SJCRH30 (cell line): ENCODE measurements around the gene SPDYE2. TPM values are rescaled to one million over a fixed set of nuclear protein-coding genes. Genes with fewer than 3 reads are reported as not detected.
A peak's percentile ranks its signal among the peaks of the same experiment; 100 is the strongest.
"Not testable (repeated sequence)": the region's sequence is repeated elsewhere in the genome, so short reads cannot be mapped to it uniquely, and the experiment has no call there.

ENCODE experiments used
- DNase-seq, 2 experiments: peaks; one replicate each; pipeline ENCODE4 v3.0.0-alpha.2; 2015 to 2020
- H3K27ac ChIP-seq: fragments of 250-450 bp; sonication (Bioruptor Pico); 2 replicates; pipeline ENCODE4 v1.5.1; 2020; ENCODE audit warnings: mild to moderate bottlenecking, moderate library complexity
- H3K27me3 ChIP-seq: fragments of 250-450 bp; sonication (Bioruptor Pico); 2 replicates; pipeline ENCODE4 v1.5.1; 2020; ENCODE audit warnings: mild to moderate bottlenecking, moderate library complexity
- H3K36me3 ChIP-seq: fragments of 250-450 bp; sonication (Bioruptor Pico); 2 replicates; pipeline ENCODE4 v1.5.1; 2020; ENCODE audit warnings: mild to moderate bottlenecking, moderate library complexity
- H3K4me1 ChIP-seq: fragments of 250-450 bp; sonication (Bioruptor Pico); 2 replicates; pipeline ENCODE4 v1.5.1; 2020; ENCODE audit warnings: mild to moderate bottlenecking, moderate library complexity
- H3K4me3 ChIP-seq: fragments of 250-450 bp; sonication (Bioruptor Pico); 2 replicates; pipeline ENCODE4 v1.5.1; 2020; ENCODE audit warnings: mild to moderate bottlenecking, moderate library complexity
- H3K9me3 ChIP-seq: fragments of 250-450 bp; sonication (Bioruptor Pico); replicated peaks from 2 replicates; pipeline ENCODE4 v1.5.1; 2020; ENCODE audit warnings: mild to moderate bottlenecking, moderate library complexity
- total RNA-seq: library from RNA; depleted of rRNA; stranded (reverse); fragments of >200 nt; shearing (Covaris generic); gene quantifications from 2 replicates; pipeline ENCODE4 v1.2.3, GENCODE V29; 2014

Gene SPDYE2
- total RNA-seq, 1 experiment from 2014 or later, result 0.10 TPM

DNA sequence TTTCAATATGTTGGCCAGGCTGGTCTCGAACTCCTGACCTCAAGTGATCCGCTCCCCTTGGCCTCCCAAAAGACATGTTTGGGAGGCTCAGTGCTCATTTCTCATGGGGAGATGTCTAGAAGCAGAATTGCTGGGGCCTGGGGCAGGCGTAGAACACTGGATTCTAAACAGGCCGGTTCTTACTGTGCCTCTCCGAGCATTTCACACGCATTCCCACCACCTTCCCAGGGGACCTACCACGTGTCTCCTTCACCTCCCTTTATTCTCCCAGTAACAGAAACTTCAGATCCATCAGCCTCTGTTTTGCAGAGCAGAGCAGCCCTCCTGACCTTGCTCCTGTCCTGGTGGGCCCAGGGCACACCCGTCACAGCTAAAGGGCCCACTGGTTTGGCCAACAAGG lies 23.8 kb upstream of the SPDYE2 start:
- not testable (repeated sequence) for DNase-seq, H3K27ac ChIP-seq, H3K9me3 ChIP-seq, H3K4me3 ChIP-seq, H3K4me1 ChIP-seq, H3K27me3 ChIP-seq, H3K36me3 ChIP-seq

DNA sequence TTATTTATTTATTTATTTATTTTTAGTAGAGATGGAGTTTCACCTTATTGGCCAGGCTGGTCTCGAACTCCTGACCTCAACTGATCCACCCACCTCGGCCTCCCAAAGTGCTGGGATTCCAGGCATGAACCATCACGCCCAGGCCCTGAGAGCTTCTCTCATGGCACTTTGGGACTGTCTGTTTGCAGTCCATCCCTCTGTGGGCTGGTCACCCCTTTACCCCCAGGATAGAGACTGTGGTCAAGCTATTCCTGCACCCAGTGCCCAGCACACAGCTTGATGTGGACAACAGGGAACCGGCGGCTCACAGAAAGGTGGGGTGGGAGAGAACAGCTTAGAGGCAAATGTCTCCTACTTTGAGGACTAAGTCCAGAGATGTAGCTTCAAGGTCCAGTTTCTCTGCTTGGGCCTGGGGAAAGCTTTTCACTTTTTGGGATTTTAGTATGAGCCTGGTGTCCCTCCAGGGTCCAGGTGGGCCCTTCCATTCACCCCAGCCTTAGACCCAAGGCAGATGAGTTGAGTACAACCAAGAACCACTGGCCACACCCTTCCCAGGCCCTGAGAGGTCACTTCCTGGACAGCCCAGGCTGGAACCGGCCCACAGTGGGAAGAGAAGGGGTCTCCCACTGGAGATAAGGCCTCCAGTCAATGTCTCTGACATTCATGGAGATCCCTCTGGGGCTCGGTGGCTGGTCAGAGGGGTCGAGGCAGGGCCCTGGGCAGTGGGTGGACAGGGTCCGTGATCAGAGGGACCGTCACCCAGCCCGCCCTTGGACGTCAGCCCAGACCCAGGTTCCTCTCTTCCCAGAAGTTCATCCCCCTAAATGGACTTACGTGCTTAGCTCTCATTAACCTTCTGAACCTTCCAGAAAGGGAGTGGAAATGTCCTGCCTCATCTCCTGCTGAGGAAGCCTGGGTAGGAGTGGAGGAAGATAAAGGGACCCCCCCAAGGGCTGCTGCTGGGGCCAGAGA lies 22.9 kb upstream of the SPDYE2 start:
- not testable (repeated sequence) for H3K9me3 ChIP-seq, DNase-seq, H3K27ac ChIP-seq, H3K36me3 ChIP-seq, H3K27me3 ChIP-seq, H3K4me3 ChIP-seq, H3K4me1 ChIP-seq

DNA sequence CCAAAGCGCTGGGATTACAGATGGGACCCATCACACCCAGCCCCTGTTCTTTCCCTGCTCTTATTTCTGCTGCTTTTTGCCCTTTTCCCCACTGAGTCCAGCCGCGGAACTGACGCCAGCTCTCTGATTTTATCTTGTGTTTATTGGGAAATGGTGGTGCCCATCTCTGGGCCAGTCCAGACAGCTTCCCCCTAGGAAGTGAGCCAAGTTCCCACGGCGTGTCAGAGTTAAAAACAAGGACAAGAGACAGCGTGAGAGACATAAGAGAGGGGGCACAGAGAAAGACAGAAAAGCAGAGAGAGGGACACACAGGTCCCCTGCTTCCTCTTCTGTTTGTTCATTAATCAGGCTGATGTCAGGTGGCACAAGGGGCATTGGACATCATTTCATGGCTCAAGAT lies 19.4 kb upstream of the SPDYE2 start:
- not testable (repeated sequence) for H3K4me3 ChIP-seq, H3K27ac ChIP-seq, H3K27me3 ChIP-seq, H3K36me3 ChIP-seq, H3K9me3 ChIP-seq, H3K4me1 ChIP-seq
- peak in 1 of 2 experiments; percentile 3 for DNase-seq

DNA sequence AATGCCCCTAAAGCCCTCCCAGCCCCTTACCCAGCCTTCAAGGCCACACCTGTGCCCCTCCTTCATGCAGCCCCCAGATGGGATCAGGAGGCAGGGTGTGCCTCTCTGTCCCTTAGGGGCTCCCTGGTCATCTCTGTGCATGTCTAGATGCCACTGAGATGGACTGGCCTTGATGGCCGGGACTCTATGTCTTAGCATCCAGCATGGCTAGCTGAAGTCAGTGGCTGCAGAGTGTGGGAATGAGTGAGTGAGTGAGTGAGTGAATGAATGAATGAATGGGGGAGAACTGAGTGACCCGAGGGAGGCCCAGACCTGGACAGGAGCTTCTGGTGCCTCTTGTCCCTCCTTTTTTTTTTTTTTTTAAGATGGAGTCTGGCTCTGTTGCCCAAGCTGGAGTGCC lies 18.9 kb upstream of the SPDYE2 start:
- H3K27me3 ChIP-seq, DNase-seq, H3K36me3 ChIP-seq, H3K27ac ChIP-seq, H3K4me1 ChIP-seq, H3K4me3 ChIP-seq, H3K9me3 ChIP-seq: not testable (repeated sequence)

DNA sequence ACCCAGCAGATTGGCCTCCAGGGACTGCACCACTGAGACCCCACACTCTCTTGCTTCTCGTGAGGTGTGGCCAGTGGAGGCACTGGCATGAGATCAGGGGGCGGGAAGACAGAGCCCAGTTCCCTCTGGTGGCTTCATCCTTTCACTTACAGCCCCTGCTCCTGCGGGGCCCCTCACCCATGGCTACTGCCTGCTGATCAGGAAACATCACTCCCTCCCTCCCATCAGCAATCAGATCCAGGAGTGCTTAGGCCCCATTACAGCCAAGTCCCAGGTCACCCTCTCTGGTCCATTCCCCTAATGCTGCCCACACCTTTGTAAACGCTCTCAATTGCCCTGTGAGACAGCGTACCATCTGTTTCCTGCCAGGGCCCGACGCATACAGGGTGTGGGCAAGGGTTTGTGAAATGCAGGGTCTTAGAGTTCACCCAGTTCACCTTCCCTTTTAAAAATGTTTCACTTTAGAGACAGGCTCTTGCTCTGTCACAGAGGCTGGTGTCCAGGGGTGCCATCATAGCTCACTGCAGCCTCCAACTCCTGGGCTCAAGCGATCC lies 15.9 kb upstream of the SPDYE2 start:
- H3K4me1 ChIP-seq, H3K27me3 ChIP-seq, H3K4me3 ChIP-seq, H3K36me3 ChIP-seq, H3K27ac ChIP-seq, H3K9me3 ChIP-seq: not testable (repeated sequence)
- DNase-seq, result peak; percentile 0 to 2

DNA sequence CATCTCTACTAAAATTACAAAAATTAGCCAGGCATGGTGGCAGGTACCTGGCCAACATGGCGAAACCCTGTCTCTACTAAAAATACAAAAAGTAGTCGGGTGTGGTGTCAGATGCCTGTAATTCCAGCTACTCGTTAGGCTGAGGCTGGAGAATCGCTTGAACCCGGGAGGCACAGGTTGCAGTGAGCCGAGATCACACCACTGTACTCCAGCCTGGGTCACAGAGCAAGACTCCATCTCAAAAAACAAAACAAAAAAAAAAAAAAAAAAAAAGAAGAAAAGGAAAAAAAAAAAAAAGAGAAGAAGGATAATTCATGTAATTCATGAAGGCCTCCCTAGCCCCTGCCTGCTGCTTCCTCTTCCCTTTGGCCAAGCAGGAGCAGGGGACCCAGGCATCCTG lies 10.4 kb upstream of the SPDYE2 start:
- H3K9me3 ChIP-seq, DNase-seq, H3K4me3 ChIP-seq, H3K27me3 ChIP-seq, H3K36me3 ChIP-seq, H3K4me1 ChIP-seq, H3K27ac ChIP-seq: not testable (repeated sequence)

DNA sequence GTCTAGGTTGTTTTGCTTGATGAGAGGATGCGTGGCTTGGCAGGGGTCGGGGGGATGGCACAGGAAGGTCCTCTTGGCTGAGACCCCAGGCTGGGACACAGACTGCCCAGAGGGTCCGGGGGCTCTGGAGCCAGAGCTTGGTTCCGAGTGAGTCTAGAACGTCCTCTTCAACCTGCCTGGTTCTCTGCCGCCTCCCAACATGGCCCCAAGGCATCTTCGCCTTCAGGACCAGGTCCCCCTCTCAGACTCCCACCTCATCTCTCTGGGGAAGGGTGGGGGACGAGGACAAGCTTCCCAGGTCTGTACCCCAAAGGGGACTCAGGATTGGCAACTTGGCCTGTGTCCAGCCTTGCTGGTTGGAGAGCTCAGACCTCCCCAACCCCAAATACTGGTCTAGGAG lies 8.9 kb upstream of the SPDYE2 start:
- not testable (repeated sequence) for H3K27me3 ChIP-seq, H3K27ac ChIP-seq, H3K36me3 ChIP-seq, DNase-seq, H3K4me1 ChIP-seq, H3K9me3 ChIP-seq, H3K4me3 ChIP-seq

DNA sequence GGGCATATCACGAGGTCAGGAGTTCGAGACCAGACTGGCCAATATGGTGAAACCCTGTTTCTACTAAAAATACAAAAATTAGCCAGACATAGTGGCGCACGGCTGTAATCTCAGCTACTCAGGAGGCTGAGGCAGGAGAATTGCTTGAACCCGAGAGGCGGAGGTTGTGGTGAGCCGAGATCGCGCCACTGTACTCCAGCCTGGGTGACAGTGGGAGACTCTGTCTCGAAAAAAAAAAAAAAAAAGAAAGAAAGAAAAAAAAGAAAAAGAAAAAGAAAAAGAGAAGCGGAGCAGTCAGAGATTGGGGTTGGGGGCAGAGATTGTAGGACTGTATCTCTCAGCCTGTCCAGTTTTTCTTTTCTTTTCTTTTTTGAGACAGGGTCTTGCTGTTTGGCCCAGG lies 8.3 kb upstream of the SPDYE2 start:
- not testable (repeated sequence) for DNase-seq, H3K27me3 ChIP-seq, H3K36me3 ChIP-seq, H3K27ac ChIP-seq, H3K9me3 ChIP-seq, H3K4me1 ChIP-seq, H3K4me3 ChIP-seq

DNA sequence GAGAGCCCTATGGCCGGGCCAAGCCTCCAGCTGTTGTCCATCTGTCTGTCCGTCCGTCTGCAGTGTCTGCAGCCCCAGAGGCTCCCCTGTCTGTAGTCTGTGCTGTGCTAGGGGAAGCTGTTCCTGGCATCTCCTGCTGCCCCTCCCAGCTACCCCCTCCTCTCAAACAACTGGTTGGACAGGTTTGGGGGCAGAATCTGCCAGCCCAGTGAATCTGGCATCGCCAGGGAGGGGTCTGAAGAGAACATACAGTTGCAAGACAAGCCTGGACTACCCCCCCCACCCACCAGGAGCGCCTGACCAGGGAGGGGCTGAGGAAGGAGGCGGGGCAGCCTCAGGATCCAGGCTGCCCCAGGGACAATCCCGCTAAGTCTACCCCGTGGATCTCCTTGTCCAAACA lies 7.4 kb upstream of the SPDYE2 start, which contains the start of gene UPK3BL2:
UPK3BL2 (minus strand) TSS at position 101 of the 400 bp plus-strand sequence; CDS start at position 41, 60 bp downstream.
- not testable (repeated sequence) for H3K36me3 ChIP-seq, DNase-seq, H3K27me3 ChIP-seq, H3K4me3 ChIP-seq, H3K27ac ChIP-seq, H3K9me3 ChIP-seq, H3K4me1 ChIP-seq

DNA sequence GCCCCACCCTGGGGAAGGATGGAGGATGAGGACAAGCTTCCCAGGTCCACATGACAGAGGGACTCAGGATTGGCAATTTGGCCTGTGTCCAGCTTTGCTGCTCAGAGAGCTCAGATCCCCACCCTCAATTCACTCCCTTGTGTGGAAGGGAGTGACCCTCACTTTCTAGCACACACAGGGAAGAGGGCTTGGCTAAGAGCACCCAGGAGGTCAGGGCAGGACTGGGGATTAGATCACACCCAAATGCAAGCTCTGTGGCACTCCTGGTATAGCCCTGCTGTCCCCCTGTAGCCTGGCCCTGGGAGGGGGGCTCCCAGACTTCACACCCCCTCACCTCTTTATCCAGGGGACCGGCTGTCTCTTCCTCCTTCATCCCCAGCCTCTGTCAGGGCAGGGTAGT lies 6.7 kb upstream of the SPDYE2 start:
- H3K9me3 ChIP-seq, H3K27ac ChIP-seq, H3K27me3 ChIP-seq, H3K4me1 ChIP-seq, H3K4me3 ChIP-seq, DNase-seq, H3K36me3 ChIP-seq: not testable (repeated sequence)

DNA sequence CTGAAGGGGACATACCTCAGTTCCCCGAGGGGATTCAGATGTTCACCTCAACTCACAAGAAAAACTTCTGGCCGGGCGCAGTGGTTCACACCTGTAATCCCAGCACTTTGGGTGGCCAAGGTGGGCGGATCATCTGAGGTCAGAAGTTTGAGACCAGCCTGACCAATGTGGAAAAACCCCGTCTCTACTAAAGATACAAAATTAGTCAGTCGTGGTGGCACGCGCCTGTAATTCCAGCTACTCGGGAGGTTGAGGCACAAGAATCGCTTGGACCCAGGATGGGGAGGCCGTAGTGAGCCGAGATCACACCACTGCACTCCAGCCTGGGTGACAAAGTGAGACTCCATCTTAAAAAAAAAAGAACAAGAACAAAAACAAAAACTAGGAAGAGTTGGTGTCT lies 5.7 kb upstream of the SPDYE2 start:
- H3K4me3 ChIP-seq, H3K4me1 ChIP-seq, H3K36me3 ChIP-seq, DNase-seq, H3K27me3 ChIP-seq, H3K27ac ChIP-seq, H3K9me3 ChIP-seq: not testable (repeated sequence)

DNA sequence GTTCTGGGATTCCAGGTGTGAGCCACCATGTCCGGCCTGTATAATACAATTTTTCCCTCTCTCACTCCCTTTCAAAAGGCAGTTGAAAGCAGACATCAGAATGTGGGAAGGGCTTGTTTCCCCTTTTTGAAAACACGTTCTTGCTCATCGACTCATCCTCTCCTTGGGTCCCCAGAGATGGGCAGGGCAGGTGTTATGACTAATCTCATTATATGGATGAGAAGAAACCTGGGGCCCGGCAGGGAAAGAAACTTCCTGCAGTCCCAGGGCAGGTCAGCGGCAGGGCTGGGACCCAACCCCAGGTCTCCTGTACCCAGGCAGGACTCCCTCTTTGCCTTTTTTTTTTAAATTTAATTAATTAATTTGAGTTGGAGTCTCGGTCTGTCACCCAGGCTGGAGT lies 4.7 kb upstream of the SPDYE2 start:
- H3K36me3 ChIP-seq, H3K9me3 ChIP-seq, H3K4me3 ChIP-seq, H3K4me1 ChIP-seq, H3K27me3 ChIP-seq, H3K27ac ChIP-seq: not testable (repeated sequence)
- DNase-seq, result peak in 1 of 2 experiments; percentile 58

DNA sequence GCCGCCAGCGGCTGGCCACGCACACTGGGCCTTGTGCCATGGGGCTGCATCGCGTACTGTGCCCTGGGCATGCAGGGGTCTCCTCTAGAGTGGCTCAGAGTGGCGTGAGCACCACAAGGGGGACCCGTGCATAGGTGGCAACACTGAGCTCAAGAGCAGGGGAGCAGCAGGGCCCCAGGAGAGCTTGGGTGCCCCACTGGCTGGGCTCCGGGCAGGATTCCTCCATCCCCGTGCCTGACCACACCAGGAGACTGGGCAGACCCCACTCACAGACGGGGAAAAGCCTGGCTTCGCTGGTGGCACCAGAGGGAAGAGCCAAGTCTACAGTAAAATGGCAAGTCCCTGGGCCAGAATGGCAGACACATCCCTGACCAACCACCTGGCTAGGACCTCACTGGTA lies 17.6 kb downstream of the SPDYE2 start:
- not testable (repeated sequence) for H3K36me3 ChIP-seq, H3K9me3 ChIP-seq, H3K27ac ChIP-seq, H3K4me1 ChIP-seq, H3K4me3 ChIP-seq, H3K27me3 ChIP-seq
- DNase-seq, result peak in 1 of 2 experiments; percentile 0

DNA sequence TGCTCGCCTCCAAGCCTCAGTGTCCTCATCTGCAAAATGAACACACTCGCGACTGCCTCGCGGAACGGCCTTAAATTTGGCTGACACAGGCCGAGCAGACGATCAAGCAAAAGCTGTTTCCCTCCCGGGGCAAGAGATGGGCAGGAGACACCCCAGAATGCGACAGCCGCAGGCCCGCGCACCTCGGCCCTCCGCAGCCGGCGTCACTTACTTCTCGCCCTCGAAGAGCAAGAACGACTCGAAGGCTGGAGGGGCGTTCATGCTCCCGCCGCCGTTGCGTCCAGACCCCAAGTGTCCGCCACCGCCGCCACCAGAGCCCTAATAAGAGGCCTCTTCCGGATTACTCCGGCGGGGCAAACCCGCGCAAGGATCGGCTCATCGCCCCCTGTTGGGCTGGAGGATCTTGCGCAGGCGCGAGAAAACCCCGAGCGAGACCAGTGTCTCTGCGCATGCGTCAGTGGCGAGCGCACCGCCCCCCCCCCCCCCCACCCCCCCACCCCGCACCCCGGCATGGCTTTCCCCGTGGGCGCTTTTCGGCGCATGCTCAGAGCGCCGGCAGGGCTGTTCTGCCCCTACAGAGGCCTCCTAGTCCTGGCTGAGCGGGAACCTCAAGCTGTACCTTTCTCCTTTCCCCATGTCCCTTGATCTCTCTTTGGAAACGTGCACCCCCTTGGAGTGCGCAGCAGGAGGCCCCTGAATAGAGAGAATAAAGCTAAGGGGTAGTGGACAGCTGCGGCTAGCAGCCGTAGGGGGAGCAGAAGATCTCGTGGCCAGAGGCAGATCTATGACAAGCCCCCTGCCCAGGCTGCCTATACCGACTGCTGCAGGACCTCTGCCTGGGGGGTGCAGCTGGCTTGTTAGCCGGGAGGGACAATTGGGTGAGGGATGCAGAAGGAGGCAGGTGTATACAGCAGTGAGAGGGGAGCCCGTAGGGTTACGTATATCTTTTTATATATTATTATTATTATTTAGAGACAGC lies 21.5 kb downstream of the SPDYE2 start, which contains the start of gene POLR2J3:
POLR2J3 (minus strand) TSS at position 323 of the 979 bp plus-strand sequence; CDS start at position 261, 62 bp downstream.
- not testable (repeated sequence) for H3K9me3 ChIP-seq, H3K4me1 ChIP-seq, H3K36me3 ChIP-seq, H3K27me3 ChIP-seq
- Histone ChIP-seq H3K4me3 (peak within 1 kb of the TSS; percentile 99), H3K27ac (peak within 1 kb of the TSS; percentile 57)
- DNase-seq, result peak in 1 of 2 experiments; percentile 99

DNA sequence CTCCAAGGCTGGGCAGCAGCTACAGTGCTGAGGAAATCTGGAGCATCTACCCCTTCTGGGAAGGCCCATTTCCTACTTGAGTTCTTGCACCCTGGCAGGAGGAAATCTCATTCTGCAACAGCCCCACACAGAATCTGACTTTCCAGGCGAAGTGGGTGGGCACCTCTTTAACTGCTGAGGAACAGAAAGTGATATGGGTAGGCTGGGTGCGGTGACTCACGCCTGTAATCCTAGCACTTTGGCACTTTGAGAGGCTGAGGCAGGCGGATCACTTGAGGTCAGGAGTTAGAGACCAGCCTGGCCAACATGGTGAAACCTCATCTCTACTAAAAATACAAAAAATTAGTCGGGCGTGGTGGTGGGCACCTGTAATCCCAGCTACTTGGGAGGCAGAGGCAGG lies 23.6 kb downstream of the SPDYE2 start:
- not testable (repeated sequence) for H3K9me3 ChIP-seq, H3K4me1 ChIP-seq, H3K36me3 ChIP-seq, H3K27me3 ChIP-seq, DNase-seq, H3K27ac ChIP-seq, H3K4me3 ChIP-seq
